Upper lobe of left lung (tissue), 4 donors: Measurements from ENCODE around the gene CYTH2.

Source experiments
- CTCF ChIP-seq, 6 experiments: fragments of 450-650 bp in 4 of 6; fragments of 200-600 bp in 2 of 6; sonication (generic) in 2 of 6; IDR thresholded peaks; one replicate each; pipeline ENCODE4 v1.5.1; 2016 to 2019; ENCODE audit warnings: antibody characterized with exemption in 6 of 6
- POLR2A ChIP-seq, 4 donors: fragments of 450-650 bp; IDR thresholded peaks; one replicate each; pipeline ENCODE4 v1.5.1; 2016 to 2017; ENCODE audit warnings: antibody characterized with exemption in 4 of 4, mild to moderate bottlenecking in 2 of 4

DNA sequence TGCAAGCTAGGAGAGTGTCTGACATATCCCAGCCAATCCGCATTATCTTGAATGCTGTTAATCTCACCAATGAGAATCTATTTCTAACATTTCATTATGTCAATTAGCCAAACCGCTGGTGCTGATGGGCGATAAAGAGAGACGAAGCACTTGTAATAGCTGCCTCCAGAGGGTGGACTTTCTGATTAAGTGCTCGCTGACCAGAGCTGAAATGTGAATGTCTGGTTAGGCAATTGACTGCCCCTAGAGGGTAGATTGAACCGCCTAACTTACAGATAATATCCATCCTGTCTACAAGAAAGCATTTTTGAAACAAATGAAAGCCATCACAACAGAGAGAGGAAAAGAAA is 23.9 kb upstream of the CYTH2 start:
- TF ChIP-seq POLR2A (IDR thresholded peaks at IDR 0.05), result no peak
- TF ChIP-seq CTCF (IDR thresholded peaks at IDR 0.05), result peak in 5 of 6 experiments; percentile 15 to 56 (median 38)
